GM12801 (cell line): ENCODE data around the gene GAB2.

Source experiments
- TF ChIP-seq, protein P1 (sequence below): IDR thresholded peaks from one replicate; pipeline ENCODE4 v1.5.1; 2011; ENCODE audit warnings: control low read depth; ENCODE audit not compliant: insufficient read length; ENCODE audit errors: extremely low read depth

Gene GAB2

DNA sequence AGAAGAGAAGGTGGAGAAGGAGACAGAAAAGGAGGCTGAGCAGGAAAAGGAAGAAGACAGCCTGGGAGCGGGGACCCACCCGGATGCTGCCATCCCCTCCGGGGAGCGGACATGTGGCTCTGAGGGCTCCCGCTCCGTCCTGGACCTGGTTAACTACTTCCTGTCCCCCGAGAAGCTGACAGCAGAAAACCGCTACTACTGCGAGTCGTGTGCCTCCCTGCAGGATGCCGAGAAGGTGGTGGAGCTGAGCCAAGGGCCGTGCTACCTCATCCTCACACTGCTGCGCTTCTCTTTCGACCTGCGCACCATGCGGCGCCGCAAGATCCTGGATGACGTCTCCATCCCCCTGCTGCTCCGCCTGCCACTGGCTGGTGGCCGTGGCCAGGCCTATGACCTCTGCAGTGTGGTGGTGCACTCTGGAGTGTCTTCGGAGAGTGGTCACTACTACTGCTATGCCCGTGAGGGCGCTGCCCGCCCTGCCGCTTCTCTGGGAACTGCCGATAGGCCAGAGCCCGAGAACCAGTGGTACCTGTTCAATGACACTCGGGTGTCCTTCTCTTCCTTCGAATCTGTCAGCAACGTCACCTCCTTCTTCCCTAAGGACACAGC lies 207.5 kb downstream of the GAB2 start:
- TF ChIP-seq, protein P1, sequence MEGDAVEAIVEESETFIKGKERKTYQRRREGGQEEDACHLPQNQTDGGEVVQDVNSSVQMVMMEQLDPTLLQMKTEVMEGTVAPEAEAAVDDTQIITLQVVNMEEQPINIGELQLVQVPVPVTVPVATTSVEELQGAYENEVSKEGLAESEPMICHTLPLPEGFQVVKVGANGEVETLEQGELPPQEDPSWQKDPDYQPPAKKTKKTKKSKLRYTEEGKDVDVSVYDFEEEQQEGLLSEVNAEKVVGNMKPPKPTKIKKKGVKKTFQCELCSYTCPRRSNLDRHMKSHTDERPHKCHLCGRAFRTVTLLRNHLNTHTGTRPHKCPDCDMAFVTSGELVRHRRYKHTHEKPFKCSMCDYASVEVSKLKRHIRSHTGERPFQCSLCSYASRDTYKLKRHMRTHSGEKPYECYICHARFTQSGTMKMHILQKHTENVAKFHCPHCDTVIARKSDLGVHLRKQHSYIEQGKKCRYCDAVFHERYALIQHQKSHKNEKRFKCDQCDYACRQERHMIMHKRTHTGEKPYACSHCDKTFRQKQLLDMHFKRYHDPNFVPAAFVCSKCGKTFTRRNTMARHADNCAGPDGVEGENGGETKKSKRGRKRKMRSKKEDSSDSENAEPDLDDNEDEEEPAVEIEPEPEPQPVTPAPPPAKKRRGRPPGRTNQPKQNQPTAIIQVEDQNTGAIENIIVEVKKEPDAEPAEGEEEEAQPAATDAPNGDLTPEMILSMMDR = no peak

DNA sequence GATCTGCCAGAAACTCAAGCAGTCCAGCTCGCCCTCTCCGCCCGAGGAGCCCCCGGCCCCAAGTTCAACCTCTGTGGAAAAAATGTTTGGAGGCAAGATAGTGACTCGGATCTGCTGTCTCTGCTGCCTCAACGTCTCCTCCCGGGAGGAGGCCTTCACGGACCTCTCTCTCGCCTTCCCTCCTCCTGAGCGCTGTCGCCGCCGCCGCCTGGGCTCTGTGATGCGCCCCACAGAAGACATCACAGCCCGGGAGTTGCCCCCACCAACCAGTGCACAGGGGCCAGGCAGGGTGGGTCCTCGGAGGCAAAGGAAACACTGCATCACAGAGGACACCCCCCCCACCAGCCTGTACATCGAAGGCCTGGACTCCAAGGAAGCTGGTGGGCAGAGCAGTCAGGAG lies 208.1 kb downstream of the GAB2 start:
- TF ChIP-seq, protein P1 = no peak

DNA sequence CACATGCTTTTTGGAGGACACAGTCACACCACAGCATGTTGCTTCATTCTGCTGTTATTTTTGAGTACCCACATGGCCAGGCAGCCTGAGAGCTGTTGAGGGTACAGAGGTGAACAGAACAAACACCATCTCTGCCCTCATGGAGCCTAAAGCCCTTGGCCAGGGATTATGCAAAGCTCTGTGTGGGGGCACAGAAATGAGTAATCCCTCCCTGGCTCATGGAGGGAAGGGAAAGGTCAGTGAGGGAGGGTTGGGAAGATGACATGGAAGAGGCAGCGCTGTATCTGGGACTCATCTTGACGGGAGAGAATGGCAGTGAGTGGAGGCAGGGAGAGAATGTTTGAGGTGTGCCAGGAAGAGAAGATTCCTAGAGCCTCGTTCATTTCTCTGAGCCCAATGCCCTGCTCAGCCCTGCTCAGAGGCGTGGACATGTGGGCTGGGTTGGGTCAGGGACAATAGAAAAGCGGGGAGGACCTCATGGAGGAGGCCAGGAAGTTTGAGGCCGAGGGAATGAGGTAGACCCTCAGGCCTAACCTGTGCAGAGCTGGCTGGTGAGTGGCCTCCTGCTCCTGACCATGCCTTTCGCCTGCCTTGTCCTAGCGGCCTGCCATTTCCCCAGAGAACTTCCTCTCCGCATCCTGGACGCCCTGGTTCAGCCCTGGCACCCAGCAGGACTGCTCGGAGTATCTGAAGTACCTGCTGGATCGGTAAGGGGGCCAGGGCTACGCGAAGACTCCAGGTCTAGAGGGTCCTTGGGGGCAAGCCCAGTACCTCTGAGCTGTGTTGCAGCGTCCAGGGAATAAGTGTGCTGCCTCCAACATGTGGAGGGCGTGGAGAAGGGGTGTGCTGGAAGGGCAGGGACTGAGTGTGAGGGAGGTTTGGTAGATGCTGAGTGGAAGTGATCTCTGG lies 209.1 kb downstream of the GAB2 start:
- TF ChIP-seq, protein P1 = no peak

DNA sequence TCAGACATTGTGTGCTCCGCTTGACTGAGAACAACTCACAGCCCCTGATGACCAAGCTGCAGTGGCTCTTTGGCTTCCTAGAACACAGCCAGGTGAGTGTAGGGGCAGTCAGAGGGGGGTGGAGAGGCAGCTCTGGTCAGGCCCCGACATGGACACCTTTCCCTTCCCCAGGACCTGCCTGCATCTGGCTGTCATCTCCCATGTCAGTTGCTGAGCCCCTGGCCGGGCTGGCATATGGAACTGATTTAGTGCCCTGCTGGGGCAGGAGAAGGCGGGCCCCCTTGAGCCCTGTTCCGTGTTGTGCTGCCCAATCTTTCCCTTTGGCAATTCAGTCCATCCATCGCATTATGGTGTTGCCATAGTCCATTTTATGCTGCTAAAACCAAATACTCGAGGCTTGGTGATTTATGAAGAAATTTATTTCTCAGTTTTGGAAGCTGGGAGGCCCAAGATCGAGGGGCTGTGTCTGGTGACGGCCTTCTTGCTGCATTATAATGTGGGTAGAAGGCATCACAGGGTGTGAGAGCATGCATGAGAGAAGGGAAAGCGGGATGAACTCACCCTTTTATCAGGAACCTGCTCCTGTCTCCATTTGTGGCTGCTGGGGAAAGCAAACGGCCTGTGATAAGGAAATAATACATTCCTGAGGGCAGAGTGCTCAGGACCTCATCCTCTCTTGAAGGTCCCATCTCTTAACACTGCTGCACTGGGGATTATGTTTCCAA lies 209.9 kb downstream of the GAB2 start:
- TF ChIP-seq, protein P1 = no peak

DNA sequence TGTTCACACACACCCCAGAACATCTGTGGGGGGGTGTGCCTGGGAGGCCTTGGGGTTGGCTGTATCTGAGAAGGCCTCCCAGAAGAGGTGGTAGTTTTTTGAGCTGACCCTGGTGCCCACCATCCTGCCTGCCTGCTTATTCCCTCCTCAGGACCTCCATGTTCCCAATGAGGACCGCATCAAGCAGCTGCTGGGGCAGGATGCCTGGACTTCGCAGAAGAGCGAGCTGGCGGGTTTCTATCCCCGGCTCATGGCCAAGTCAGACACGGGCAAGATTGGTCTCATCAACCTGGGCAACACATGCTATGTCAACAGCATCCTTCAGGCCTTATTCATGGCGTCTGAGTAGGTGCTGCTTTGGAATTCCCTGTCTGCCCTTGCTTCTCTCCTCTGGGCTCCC lies 211.9 kb downstream of the GAB2 start:
- TF ChIP-seq, protein P1 = no peak

DNA sequence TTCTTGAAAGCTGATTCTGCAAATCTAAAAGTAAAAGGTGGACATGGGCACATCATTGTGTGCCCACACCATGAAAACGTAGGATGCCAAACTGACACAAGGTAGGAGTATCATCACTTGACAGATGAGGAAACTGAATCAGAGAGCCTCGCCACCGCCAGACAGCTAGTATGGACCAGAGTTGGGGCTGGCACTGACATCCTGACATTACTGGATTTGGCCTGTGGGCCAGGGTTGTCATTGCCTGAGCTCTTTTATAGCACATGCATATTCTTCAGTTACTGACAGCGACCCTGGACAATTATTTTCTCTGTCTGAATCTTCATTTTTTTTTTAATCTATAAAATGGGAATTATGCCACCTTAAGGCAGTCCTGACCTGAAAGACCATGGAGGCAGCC lies 212.4 kb downstream of the GAB2 start:
- TF ChIP-seq, protein P1 = no peak

DNA sequence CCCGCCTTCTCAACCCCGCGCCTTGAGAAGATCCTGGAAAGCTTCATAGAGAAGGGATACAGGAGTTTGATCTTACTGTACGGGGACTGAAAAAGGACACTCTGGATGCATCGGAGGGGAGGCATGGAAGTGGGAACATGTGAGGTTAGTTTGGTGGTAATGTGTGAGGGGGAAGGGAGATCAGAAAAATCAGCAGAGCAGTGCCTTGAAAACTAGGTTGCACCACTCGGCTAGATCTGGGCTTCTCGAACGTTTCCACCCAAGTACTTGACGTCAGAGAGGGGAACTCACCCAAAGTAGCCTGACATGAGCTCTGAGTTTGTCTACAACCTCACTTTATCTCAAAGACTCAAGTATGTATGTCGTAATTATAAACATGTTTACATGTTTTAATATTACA lies 214.4 kb downstream of the GAB2 start:
- TF ChIP-seq, protein P1 = no peak
